ENCODE data around the gene ACAP2.
"Not testable (repeated sequence)": the region's sequence is repeated elsewhere in the genome, so short reads cannot be mapped to it uniquely, and the experiment has no call there.

The ACAP2 gene

DNA sequence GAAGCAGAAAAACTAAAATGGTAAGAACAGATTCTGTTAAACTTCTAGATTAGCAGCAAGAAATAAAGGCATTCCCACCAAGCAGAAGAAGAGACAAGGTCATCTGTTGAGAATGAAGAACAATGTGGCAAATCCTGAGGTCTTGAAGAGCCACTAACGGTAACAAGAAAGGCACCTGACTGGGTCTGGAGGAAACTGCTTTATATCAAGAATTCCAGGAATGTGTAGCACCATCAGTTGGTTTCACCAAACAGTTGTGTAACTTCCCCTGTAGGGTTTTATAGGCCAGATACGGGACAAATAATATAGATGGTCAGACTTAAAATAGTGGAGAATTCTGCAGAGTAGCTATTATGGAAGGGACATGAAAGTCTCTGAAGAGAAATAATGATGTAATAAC is 57.3 kb downstream of the ACAP2 start:
- DNase-seq (ENCODE audit: low read depth in 2 of 2): no peak

DNA sequence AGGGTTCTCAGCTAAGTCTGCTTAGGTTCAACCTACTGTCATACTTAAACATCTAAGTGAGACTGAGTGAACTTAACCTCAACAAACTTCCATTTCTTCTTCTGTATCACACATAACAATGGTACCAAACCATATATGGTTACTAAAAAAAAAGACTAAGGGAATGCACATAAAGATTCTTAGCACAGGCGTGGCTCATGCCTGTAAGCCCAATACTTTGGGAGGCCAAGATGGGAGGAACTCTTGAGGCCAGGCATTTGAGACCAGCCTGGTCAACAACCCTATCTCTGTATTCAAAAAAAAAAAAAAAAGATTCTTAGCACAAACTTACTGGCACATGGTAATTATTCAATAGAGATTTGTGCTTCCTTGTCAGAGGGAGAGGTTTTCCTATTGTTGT is 57.9 kb downstream of the ACAP2 start:
- DNase-seq (ENCODE audit: low read depth in 2 of 2): no peak

DNA sequence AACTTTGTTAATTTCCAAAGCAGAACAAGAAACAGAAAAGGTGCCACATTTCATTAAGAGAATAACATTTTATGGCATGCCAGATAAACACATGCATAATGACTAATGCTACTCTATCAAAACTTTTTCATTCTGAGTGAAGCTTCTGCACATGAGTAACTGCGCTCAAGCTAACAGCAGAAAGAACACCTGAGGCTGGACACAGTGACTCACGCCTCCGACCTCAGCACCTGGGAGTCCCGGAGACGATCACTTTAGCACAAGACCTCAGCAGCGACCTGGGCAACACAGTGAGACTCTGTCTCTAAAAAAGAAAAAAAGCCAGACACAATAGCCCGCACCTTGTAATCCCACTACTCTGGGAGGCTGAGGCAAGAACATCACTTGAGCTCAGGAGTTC is 70.6 kb downstream of the ACAP2 start:
- no peak for DNase-seq (ENCODE audit: low read depth in 2 of 2)

- no peak for DNase-seq (ENCODE audit: low read depth in 2 of 2)
These were observed 76.5 kb downstream of the ACAP2 start for GRCh38 chr3:195366200-195366925.

GRCh38 chr3:195365371-195365770 is 77.4 kb downstream of the ACAP2 start:
- DNase-seq (ENCODE audit: low read depth in 2 of 2): no peak

GRCh38 chr3:195357797-195358196 is 85.0 kb downstream of the ACAP2 start:
- DNase-seq (ENCODE audit: low read depth in 2 of 2): not testable (repeated sequence)

DNA sequence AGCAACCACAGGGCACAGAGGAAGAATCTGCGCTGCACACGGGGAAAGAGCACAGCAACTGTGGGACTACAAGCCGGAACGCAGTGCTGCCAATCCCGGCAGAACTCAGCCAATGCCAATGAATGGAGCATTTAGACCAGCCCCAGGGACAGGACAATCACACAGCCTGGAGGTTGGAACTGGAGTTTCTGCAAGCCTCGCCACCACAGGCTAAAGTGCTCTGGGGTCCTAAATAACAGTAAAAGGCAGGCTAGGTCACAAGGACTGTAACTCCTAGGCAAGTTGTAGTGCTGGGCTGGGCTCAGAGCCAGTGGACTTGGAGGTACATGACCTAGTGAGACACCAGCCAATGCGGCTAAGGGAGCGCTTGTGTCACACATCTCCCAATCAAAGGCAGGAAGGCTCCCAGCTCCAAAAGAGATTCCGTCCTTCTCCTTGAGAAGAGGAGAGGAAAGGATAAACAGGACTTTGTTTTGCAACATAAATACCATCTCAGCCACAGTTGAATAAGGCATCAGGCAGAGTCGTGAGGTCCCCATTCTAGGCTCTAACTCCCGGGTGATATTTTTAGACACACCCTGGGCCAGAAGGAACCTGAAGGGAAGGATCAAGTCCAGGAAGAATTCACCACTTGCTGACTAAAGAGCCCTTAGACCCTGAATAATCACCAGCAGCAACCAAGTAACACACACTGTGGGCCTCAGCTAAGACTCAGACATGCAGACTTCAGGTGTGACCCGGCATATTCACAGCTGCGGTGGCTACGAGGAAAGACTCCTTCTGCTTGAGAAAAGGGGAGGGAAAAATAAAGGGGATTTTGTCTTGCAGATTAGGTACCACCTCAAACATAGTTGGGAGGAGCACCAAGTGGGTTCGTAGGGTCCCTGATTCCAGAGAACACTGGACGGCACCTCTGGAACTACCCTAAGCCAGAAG is 86.4 kb downstream of the ACAP2 start:
- DNase-seq (ENCODE audit: low read depth in 2 of 2): no peak

DNA sequence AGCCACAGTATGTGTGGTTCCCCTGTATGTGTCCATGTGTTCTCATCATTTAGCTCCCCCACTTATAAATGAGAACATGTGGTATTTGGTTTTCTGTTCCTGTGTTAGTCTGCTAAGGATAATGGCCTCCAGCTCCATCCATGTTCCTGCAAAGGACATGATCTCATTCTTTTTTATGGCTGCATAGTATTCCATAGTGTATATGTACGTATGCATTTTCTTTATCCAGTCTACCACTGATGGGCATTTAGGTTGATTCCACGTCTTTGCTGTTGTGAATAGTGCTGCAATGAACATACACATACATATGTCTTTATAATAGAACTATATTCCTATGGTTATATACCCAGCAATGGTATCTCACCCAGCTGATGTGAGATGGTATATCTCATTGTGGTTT is 88.8 kb downstream of the ACAP2 start:
- DNase-seq (ENCODE audit: low read depth in 2 of 2): not testable (repeated sequence)

GRCh38 chr3:195352895-195353488 is 89.8 kb downstream of the ACAP2 start:
- no peak for DNase-seq (ENCODE audit: low read depth in 2 of 2)

DNA sequence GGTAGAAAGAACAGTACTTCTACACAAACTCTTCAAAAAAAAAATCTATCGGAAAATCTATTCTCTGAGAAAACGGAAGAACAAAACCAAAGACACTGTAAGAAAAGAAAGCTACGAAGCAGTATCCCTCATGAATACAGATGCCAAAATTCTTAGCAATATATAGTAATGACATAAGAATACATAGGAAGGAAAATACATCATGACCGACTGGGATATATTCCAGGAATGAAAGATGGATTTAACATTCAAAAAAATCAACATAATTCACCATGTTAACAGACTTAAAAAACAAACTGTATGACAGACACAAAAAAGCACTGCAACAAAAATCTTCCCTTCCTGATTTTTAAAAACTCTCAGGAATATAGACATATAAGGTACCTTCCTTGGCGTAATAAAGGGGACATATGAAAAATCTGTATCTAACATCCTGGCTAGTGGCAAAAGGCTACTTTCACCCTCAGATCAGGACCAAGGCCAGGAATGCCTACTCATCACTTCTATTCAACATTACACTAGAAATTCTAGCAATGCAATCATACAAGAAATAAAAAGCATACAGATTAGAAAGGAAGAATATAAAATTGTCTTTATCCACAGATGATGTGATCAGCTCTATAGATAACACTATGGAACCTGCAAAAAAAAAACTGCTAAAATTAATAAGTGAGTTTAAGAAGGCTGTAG is 94.2 kb downstream of the ACAP2 start:
- DNase-seq (ENCODE audit: low read depth in 2 of 2): no peak

DNA sequence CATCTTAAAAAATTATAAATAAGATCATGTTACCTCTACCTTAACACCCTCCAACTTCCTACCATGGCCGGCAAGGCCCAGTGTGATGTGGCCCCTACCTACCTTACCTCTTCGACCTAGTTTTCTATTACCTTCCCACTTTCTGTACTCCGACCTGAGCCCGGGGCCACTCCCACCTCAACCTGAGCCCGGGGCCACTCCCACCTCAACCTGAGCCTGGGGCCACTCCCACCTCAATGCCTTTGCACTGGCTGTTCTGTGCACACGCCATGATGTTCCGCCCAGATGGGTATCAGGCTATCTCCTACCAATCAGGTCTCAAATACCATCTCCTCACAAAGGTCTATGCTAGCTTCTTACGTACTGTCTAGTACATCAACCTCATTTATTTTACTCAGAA is 105.1 kb downstream of the ACAP2 start:
- no peak for DNase-seq (ENCODE audit: low read depth in 2 of 2)

DNA sequence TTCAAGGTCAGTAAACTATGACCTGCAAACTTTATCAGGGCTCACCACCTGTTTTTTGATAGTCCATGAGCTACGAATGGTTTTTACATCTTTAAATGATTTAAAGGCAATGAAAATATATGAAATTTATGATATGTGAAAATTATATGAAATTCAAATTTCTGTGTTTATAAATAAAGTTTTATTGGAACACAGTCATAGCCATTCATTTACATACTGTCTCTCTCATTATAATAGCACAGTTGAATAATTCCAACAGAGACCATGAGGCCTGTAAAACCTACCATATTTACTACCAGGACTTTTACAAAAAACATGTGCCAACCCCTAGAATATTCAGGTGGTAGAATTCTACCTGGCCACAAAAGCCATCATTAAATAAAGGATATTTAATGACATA is 107.9 kb downstream of the ACAP2 start:
- no peak for DNase-seq (ENCODE audit: low read depth in 2 of 2)

GRCh38 chr3:195319060-195319459 is 123.8 kb downstream of the ACAP2 start:
- DNase-seq (ENCODE audit: low read depth in 2 of 2): no peak

- DNase-seq (ENCODE audit: low read depth in 2 of 2): no peak
These were observed 130.1 kb downstream of the ACAP2 start for GRCh38 chr3:195312714-195313113.

DNA sequence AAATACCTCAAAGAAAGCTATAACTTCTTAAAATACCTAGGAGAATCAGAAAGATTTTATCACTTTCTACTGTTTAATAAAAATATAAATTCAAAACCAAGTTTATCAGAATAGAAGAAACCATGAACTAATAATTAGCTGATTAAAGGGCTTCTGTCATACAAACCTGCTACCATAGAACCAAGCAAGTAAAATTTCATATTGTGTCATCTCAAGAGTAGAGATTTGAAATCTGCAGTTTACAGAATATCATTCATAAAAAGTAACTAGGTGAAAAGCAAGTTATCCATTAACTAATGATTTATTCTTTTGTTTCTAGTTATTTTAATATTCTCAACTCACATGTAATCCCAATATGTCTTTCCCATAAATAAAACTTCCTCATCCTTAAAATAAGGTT is 135.1 kb downstream of the ACAP2 start:
- no peak for DNase-seq (ENCODE audit: low read depth in 2 of 2)

DNA sequence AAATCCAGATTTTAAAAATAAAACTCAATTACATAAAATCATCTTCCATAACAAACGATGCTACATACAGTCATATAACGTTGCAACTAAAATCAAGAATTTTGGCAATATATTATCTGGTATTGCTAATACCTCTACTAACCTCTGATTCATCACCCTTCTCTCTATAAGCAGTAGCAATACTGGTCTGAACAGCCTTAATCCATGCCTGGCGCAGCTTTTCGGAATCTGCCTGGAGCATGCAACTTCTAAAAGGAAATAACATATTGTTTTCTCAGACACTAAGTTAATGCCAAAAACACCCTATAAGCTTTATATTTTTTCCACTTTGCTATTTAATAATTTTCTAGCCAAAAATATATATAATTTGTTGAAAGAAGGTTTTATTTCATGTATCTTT is 136.5 kb downstream of the ACAP2 start:
- DNase-seq (ENCODE audit: low read depth in 2 of 2): no peak

DNA sequence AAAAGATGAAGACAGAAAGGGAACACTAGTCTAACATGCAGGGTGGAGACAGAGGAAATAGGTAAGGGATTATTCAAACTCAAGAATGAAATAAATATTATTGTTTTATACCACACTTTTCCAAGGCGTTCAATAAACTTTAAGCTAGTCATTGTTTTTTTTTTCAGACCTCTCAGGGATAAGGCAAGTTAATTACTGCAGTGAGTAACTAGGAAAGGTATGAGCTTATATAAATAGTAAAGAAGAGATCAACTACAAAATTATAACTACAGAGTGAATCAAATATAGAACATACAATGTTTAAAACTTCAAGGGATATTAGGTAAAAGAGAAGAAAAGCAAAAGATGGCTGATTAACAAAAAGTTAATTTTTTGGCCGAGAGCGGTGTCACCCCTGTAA is 140.4 kb downstream of the ACAP2 start:
- no peak for DNase-seq (ENCODE audit: low read depth in 2 of 2)

GRCh38 chr3:195297446-195297845 is 145.4 kb downstream of the ACAP2 start:
- no peak for DNase-seq (ENCODE audit: low read depth in 2 of 2)

- DNase-seq (ENCODE audit: low read depth in 2 of 2): no peak
These were observed 146.2 kb downstream of the ACAP2 start for GRCh38 chr3:195296662-195297061.

DNA sequence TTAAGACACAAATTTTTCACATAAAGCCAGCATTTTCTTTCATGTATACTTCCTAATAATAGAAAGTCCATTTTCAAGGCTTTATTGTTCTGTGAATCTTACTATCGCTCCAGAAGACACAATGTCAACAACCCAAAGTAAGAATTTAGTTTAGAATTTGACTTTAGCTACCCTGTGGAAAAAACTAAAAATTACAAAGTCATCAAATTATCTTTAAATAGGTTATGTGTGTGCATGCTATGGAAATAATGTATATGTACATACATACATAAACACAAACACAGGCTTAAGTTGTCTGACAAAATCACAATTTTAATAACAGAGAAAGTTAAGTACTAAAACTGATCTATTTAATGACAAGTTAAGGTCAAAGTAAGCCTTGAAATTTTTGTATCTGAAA is 151.7 kb downstream of the ACAP2 start:
- no peak for DNase-seq (ENCODE audit: low read depth in 2 of 2)

DNA sequence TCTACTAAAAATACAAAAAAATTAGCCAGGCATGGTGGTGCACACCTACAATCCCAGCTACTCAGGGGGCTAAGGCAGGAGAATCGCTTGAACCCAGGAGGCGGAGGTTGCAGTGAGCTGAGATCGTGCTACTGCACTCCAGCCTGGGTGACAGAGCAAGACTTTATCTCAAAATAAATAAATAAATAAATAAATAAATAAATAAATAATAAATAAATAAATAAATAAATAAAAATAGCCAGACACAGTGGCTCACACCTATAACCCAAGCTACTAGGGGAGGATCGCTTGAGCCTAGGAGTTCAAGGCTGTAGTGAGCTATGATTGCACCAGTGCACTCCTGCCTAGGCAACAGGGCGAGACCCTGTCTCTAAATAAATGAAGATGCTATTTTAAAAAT is 152.2 kb downstream of the ACAP2 start:
- DNase-seq (ENCODE audit: low read depth in 2 of 2): not testable (repeated sequence)
